Stimulated activated memory B cell treated with anti-CD40 and anti-IgM and Interleukin-4, amounts not matched to agents 10 μg/mL and 1 μg/mL and 100 μg/mL, for 72 hours (primary cell): ENCODE measurements around the gene FCHSD2.
A peak's percentile ranks its signal among the peaks of the same experiment; 100 is the strongest.

Experiments
- ATAC-seq: fragments of 150-1000 bp; cut with Tn5 transposase; 2 replicates; pipeline ENCODE4 v1.10.0; 2021
- H3K27ac Mint-ChIP-seq: one replicate; pipeline ENCODE4 v1.8.0; 2022; ENCODE audit warnings: mild to moderate bottlenecking, mixed read lengths
- H3K27me3 Mint-ChIP-seq: one replicate; pipeline ENCODE4 v1.8.0; 2022; ENCODE audit warnings: mixed read lengths
- H3K36me3 Mint-ChIP-seq: one replicate; pipeline ENCODE4 v1.8.0; 2022; ENCODE audit warnings: mixed read lengths
- H3K4me1 Mint-ChIP-seq: one replicate; pipeline ENCODE4 v1.8.0; 2022; ENCODE audit warnings: mixed read lengths
- H3K4me3 Mint-ChIP-seq: one replicate; pipeline ENCODE4 v1.8.0; 2022; ENCODE audit warnings: mild to moderate bottlenecking, moderate library complexity, mixed read lengths
- H3K9me3 Mint-ChIP-seq: one replicate; pipeline ENCODE4 v1.8.0; 2022; ENCODE audit warnings: mixed read lengths

FCHSD2 gene

GRCh38 chr11:72787216-72788104 is 354.7 kb downstream of the FCHSD2 start:
- peak overlapping the region; percentile 74 for H3K27ac Mint-ChIP-seq
- no peaks in the 10 kb centered on the region for H3K9me3 Mint-ChIP-seq
- peak; percentile 74 for ATAC-seq
- no peaks in the 10 kb centered on the region for H3K36me3 Mint-ChIP-seq
- peaks cover 38% of the 10 kb centered on the region for H3K4me1 Mint-ChIP-seq
- no peaks in the 10 kb centered on the region for H3K27me3 Mint-ChIP-seq
- H3K4me3 Mint-ChIP-seq = no peak overlapping the region
